ENCODE data around the gene TKFC.

DNA sequence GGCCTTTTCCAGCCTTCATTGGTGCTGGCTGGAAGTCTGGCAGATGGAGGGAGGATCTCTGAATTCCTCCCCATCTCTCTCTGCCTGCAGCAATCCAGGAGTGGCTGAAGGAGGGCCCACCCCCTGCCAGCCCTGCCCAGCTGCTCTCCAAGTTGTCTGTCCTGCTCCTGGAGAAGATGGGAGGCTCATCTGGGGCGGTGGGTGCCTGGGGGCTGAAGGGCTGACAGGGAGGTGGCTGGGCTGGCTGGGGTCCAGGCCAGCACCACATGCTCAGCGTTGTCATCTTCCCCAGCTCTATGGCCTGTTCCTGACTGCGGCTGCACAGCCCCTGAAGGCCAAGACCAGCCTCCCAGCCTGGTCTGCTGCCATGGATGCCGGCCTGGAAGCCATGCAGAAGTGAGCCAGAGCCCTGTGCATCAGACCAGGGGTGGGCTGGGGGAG is 12.2 kb downstream of the TKFC start:
- TF ChIP-seq, protein P1, sequence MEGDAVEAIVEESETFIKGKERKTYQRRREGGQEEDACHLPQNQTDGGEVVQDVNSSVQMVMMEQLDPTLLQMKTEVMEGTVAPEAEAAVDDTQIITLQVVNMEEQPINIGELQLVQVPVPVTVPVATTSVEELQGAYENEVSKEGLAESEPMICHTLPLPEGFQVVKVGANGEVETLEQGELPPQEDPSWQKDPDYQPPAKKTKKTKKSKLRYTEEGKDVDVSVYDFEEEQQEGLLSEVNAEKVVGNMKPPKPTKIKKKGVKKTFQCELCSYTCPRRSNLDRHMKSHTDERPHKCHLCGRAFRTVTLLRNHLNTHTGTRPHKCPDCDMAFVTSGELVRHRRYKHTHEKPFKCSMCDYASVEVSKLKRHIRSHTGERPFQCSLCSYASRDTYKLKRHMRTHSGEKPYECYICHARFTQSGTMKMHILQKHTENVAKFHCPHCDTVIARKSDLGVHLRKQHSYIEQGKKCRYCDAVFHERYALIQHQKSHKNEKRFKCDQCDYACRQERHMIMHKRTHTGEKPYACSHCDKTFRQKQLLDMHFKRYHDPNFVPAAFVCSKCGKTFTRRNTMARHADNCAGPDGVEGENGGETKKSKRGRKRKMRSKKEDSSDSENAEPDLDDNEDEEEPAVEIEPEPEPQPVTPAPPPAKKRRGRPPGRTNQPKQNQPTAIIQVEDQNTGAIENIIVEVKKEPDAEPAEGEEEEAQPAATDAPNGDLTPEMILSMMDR (IDR thresholded peaks at IDR 0.05; ENCODE audit: poor library complexity): no peak
- no peak for TF ChIP-seq EZH2 (IDR thresholded peaks at IDR 0.05; ENCODE audit: borderline replicate concordance)

All from hepatocyte (in vitro differentiated cells).